NCI-H1048 (cell line): ENCODE results near the gene ADIPOR2.

Source experiments
- DNase-seq: peaks from one replicate; lab custom pipeline; 2025; lab: John Stamatoyannopoulos, UW

Gene ADIPOR2

DNA sequence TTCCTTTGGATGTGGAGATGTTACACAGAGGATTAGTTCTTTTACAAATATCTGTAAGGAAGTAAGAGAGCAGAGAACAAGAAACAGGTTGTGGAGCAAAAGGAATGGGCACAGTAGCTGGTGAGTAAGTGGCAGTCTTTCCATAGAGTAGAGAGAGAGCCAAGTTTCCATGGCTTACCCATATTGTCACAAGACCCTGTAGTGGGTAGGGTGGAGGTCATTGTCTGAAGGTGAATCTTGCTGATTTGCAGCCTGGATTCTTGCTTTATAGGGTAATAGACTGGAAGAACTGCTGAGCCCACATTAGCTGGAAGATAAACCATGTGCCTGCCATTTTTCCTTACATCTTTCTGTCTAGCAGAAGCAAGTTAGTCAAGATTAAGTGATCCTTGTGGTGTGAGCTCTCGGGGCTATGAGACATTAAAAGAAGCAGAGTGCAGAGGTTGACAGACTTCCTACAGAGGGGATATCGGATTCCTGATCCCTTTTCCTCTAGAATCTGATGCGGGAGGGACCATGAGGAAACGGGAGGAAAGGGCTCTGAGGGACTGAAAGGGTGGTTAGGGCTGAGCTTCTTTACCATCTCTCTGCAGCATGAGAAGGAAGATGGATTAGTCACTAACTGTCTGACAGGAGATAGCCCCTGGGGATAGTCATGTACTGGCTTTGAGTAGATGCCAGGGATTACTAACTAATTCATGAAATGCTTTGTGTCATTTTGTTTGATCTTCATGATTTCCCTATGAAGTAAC, 85.5 kb downstream of the ADIPOR2 start:
- DNase-seq, result no peak

- no peak for DNase-seq
These were observed 86.9 kb downstream of the ADIPOR2 start for GRCh38 chr12:1777798-1778197.

- DNase-seq, result no peak
These were observed 88.0 kb downstream of the ADIPOR2 start for GRCh38 chr12:1778911-1779310.

GRCh38 chr12:1779783-1780182, 88.9 kb downstream of the ADIPOR2 start:
- DNase-seq, result no peak

DNA sequence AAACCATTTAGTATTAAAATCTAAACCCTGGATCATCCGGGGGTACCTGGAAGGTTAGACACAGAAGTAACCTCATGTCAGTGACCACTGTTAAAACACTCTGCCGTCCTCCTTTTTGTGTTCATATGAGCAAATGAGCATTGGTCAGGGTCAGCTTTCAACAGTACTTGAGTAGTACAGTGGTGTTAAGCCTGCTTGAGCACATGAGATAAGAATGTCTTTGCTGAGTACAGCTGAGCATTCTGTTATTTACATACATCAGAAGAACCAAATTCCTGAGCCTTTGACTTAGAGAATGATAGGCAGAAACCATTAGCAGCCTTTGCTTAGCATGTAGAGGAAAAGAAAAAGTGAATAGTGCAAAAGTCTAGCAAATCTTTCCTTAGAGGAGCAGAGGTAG, 90.9 kb downstream of the ADIPOR2 start:
- no peak for DNase-seq

DNA sequence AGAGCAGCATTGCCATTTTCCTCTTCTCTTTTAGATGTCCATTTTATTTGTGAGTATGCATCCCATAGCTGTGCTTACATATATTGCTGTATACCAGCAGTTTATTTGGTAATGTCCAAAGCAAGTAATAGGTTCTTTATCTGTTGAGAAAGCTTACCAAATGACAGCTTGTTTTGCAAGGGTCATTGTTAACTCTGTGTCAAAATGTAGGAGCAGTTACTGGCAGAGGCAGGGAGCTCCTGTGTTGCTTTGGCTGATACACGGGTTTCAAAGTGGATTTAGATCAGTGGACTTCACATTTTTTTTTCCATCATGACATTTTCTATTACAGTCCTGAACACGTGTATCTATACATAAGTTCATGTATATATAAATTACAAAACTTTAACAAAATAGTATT, 91.3 kb downstream of the ADIPOR2 start:
- DNase-seq, result no peak

- no peak for DNase-seq
These were observed 96.8 kb downstream of the ADIPOR2 start for GRCh38 chr12:1787714-1788113.

DNA sequence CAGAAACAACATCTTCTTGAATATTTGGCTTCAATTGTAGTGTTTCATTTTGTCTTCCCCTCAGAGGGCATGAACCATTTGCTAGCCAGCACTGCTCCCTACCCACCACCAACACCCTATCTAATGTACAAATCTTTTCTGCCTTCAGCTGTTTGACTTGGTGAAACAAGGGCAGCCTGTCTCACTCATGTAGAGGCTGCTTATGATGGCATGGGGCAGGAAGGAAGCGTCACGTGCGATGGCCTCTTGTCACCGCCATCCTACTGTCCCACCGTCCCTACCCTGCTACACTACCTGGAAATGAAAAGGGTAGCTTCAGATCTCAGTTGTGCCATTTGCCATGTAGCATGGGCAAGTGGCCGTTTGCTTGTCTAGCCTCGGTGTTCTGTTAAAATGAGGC, 99.6 kb downstream of the ADIPOR2 start:
- DNase-seq, result no peak

- no peak for DNase-seq
These were observed 100.4 kb downstream of the ADIPOR2 start for GRCh38 chr12:1791104-1791841.

DNA sequence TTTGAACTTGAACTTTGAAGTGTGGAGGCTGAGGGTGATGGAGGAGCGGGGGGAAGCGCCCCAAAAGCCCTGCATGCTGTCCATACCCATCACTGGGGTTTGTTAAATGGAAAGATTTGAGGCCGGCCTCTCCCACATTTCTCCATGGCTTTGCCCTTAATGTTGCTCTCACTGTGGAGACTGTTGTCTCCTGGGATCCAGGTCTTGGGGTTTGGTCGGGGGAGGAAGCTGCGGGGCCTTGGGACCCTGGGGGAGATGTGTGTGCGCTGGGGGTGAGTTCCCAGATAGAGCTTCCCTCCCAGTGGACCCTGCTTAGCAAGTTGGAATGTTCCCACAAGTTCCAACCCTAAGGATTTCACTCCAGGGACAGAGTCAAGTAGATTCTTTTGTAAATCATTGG, 101.5 kb downstream of the ADIPOR2 start:
- DNase-seq, result no peak

GRCh38 chr12:1793426-1794210, 102.7 kb downstream of the ADIPOR2 start:
- no peak for DNase-seq

GRCh38 chr12:1794440-1795090, 103.7 kb downstream of the ADIPOR2 start:
- no peak for DNase-seq

- no peak for DNase-seq
These were observed 104.4 kb downstream of the ADIPOR2 start for GRCh38 chr12:1795221-1795784.

- peak; percentile 57 for DNase-seq
These were observed 105.1 kb downstream of the ADIPOR2 start for GRCh38 chr12:1795785-1796514.

DNA sequence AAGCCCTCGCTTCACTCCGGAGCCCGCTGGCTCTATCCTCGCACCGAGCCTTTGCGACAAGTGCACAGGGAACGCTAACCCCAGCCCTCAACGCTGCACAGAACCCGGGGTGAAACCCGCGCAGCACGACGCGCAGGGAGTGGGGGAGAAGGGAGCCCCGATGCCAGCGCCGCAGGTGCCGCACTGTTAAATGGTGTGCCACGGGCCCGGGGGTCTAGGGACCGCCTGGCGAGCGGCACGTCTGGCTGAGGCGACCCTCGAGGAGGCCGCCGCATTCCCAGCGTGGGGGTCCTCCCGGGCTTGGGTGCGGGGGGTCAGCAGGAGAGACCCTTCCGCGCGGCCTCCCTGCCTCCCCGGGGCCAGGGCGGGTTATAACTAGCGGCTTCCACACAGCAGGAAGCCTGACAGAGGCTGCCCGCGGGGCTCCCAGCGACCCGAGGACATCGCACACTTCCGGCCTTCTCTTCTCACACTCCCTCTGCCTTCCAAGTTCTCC, 105.7 kb downstream of the ADIPOR2 start:
- DNase-seq, result no peak

DNA sequence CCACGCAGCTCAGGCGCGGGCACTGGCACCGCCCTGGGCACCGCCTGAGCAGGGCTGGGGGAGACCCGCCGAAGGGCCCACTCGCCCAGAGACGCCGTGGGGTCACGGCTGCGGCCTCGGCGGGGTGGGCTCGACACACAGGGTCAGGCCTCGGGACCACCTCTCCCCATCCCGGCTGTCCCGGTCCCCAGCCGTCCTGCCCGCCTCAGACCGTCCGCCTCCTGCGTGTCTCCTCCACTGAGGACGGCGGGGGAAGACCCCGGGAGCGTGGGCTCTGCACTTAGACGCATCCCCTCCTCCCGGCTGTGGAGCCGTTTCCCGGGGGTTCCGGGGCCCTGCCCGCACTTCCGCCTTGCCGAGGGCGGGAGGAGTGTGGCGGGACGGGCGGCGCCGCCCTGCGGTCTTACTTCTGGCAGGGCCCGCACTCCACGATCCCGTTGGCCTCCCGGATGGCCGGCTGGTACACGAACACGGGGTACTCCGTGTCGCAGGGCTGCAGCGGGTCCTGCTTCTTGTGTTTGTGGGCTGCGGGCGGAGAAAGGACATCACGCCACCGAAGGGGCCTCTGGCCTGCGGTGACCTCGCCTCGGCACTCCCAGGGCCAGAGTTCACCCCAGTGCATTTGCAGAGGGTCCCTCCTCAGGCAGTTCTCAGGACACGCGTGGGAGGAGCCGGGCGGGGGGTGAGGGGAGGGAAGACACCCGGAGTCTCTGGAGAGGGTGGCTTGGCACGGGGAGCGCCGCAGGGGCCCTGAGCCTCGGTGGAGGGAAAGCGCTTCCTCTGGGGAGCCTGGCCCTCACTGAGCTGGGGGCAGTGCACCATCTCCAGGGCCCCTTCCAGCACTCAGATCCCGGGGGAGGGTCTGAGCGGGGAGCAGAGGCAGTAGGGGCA, 106.4 kb downstream of the ADIPOR2 start:
- DNase-seq, result no peak

- no peak for DNase-seq
These were observed 107.2 kb downstream of the ADIPOR2 start for GRCh38 chr12:1797991-1798640.

DNA sequence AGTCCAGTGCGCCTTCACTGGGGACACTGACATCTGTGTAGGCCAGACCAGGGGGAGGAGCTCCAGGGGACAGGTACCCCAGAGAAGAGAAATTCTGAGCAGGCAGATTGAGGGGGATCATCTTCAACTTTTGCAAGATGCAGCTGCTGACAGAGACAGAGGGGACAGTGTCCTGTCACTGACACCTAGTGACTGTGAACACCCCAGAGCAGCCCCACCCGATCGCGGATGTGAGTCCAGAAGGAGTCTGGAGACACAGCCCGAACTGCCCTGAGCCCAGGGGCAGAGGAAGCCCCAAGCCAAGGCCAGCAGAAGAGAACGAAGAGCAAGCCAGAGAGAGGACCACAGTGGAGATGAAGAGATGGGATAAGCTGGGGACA, 107.8 kb downstream of the ADIPOR2 start:
- no peak for DNase-seq

GRCh38 chr12:1799051-1799881, 108.4 kb downstream of the ADIPOR2 start:
- no peak for DNase-seq
